Peyer's patch (tissue), 4 donors: ENCODE results near the gene CDON. TPM values are rescaled to one million over a fixed set of nuclear protein-coding genes. Genes with fewer than 3 reads are reported as not detected.
A peak's percentile ranks its signal among the peaks of the same experiment; 100 is the strongest.

Experiments
- DNase-seq, 3 donors: peaks; one replicate each; pipeline ENCODE4 v3.0.0-alpha.2; 2017 to 2019
- H3K27ac ChIP-seq, 4 donors: fragments of 200-600 bp; sonication (generic); one replicate each; pipeline ENCODE4 v1.5.1; 2016 to 2019
- H3K27me3 ChIP-seq, 2 donors: fragments of 200-600 bp; sonication (generic); one replicate each; pipeline ENCODE4 v1.5.1; 2019
- H3K36me3 ChIP-seq, 3 donors: fragments of 200-600 bp; sonication (generic); one replicate each; pipeline ENCODE4 v1.5.1; 2016 to 2019
- H3K4me1 ChIP-seq, 4 donors: fragments of 200-600 bp; sonication (generic); one replicate each; pipeline ENCODE4 v1.5.1; 2016 to 2019
- H3K4me3 ChIP-seq, 4 donors: fragments of 200-600 bp; sonication (generic); 1 replicate in 3 of 4; 2 replicates in 1 of 4; pipeline ENCODE4 v1.5.1; 2016 to 2019; ENCODE audit warnings: mild to moderate bottlenecking in 1 of 4
- H3K9me3 ChIP-seq, 4 donors: fragments of 200-600 bp; sonication (generic); one replicate each; pipeline ENCODE4 v1.5.1; 2016 to 2019; ENCODE audit warnings: mild to moderate bottlenecking in 1 of 4
- CTCF ChIP-seq, 6 experiments: fragments of 450-650 bp in 4 of 6; fragments of 200-600 bp in 2 of 6; sonication (generic) in 1 of 6; IDR thresholded peaks; one replicate each; pipeline ENCODE4 v1.5.1; 2017 to 2019; ENCODE audit warnings: antibody characterized with exemption in 6 of 6, mild to moderate bottlenecking in 3 of 6, moderate library complexity in 1 of 6
- POLR2A ChIP-seq, 2 donors: fragments of 450-650 bp; IDR thresholded peaks; one replicate each; pipeline ENCODE4 v1.5.1; 2017; ENCODE audit warnings: antibody characterized with exemption in 2 of 2, mild to moderate bottlenecking in 2 of 2, moderate library complexity in 2 of 2
- total RNA-seq, 4 donors: library from RNA; depleted of rRNA; stranded (reverse); fragments of >200 nt; gene quantifications; one replicate each; pipeline ENCODE4 v1.1.0, GENCODE V29; 2016

Gene CDON
- total RNA-seq, 4 donors from 2014 or later: 1.9 to 8.0 (median 3.8) TPM

- H3K27me3 ChIP-seq: no peaks in the 10 kb centered on the region
- H3K27ac ChIP-seq: no peak overlapping the region
- H3K36me3 ChIP-seq: no peaks in the 10 kb centered on the region
- H3K4me3 ChIP-seq: no peak overlapping the region
- DNase-seq: no peak
- no peaks in the 10 kb centered on the region for H3K9me3 ChIP-seq
- H3K4me1 ChIP-seq: peaks cover 0 to under 1% (median 0%) of the 10 kb centered on the region in 4 donors
- TF ChIP-seq POLR2A (IDR thresholded peaks at IDR 0.05) (no peak), CTCF (IDR thresholded peaks at IDR 0.05) (no peak)
These were observed 131.6 kb downstream of the CDON start for GRCh38 chr11:125931116-125931515.

- no peak overlapping the region for H3K4me3 ChIP-seq
- no peak overlapping the region for H3K27ac ChIP-seq
- TF ChIP-seq POLR2A (IDR thresholded peaks at IDR 0.05) (no peak), CTCF (IDR thresholded peaks at IDR 0.05) (no peak)
- no peaks in the 10 kb centered on the region for H3K27me3 ChIP-seq
- no peak for DNase-seq
- H3K9me3 ChIP-seq: no peaks in the 10 kb centered on the region
- peaks cover 0 to 10% (median 0%) of the 10 kb centered on the region in 4 donors for H3K4me1 ChIP-seq
- H3K36me3 ChIP-seq: no peaks in the 10 kb centered on the region
These were observed 132.6 kb downstream of the CDON start for GRCh38 chr11:125930076-125930450.

DNA sequence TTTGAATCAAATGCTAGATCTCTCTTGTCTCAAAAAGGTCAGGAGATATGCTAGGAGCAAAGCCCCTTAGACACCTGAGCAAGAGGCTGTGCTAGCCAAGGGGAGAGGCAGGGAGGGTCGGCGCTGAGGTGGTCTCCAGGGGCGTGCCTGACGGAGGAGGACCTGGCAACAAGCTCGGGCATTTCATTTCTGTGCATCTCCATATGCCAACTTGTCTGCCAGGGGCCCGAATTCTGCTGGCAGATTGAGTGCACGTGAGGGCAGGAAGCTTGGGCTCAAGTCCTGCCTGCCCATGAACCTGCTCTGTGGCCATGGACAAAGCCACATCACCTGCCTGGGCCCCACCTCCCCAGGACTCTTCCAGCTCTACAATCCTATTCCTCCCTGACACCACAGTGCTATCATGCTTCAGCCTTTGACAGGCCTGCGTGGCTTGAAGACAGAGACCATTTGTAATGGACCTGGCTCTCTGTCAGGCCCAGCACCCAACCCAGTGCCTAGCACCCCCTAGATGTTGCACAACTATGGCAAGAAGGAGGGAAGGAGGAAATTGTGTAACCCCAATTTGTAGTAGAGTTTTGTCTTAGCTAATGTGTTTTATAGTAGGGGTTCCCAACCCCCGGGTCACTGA lies 133.1 kb downstream of the CDON start:
- H3K27me3 ChIP-seq: no peaks in the 10 kb centered on the region
- H3K9me3 ChIP-seq: no peaks in the 10 kb centered on the region
- peaks cover 0 to 15% (median 0%) of the 10 kb centered on the region in 4 donors for H3K4me1 ChIP-seq
- no peak overlapping the region for H3K4me3 ChIP-seq
- TF ChIP-seq CTCF (IDR thresholded peaks at IDR 0.05) (no peak), POLR2A (IDR thresholded peaks at IDR 0.05) (no peak)
- no peak for DNase-seq
- no peak overlapping the region for H3K27ac ChIP-seq
- no peaks in the 10 kb centered on the region for H3K36me3 ChIP-seq

DNA sequence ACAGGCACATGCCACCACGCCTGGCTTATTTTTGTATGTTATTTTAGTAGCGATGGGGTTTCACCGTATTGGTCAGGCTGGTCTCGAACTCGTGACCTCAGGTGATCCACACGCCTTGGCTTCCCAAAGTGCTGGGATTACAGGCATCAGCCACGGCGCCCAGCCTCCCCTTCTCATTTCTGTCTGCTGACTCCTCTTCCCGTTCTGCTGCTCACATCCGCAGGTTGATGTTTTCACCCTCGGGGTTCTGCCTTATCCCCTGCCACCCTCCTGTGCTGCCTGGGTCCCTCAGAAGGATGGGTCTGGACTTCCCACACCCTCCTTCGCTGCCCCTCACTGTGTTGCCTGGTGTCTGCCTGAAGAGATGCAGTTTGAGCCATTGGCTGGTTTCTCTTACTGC lies 136.0 kb downstream of the CDON start:
- H3K36me3 ChIP-seq: no peaks in the 10 kb centered on the region
- no peak overlapping the region for H3K27ac ChIP-seq
- H3K4me3 ChIP-seq: no peak overlapping the region
- DNase-seq: no peak
- H3K9me3 ChIP-seq: no peaks in the 10 kb centered on the region
- H3K27me3 ChIP-seq: no peaks in the 10 kb centered on the region
- no peak for TF ChIP-seq CTCF (IDR thresholded peaks at IDR 0.05)
- no peak for TF ChIP-seq POLR2A (IDR thresholded peaks at IDR 0.05)
- H3K4me1 ChIP-seq: peaks cover 0 to 18% (median 0%) of the 10 kb centered on the region in 4 donors

DNA sequence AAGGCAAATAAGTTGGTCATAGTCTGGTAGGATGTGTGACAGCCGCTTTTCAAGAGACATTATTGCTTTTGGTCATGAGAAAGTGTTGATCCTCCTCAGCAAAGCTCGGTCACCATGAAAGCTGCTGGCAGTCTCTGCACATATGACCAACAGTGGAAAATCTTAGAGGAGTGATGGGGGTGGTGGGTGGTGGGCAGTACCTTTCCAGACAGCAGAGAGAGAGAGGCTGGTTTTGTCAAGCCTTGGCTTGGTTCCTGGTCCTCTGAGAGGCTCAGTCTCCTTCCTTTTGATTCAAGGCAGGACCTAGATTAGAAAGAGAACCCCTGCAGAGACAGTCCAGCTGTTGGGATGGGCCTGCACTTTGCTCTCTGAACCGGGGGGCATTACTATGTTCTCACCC lies 136.9 kb downstream of the CDON start:
- Histone ChIP-seq H3K36me3 (no peaks in the 10 kb centered on the region), H3K4me3 (no peak overlapping the region), H3K9me3 (no peaks in the 10 kb centered on the region), H3K4me1 (peaks cover 0 to 18% (median 0%) of the 10 kb centered on the region in 4 donors), H3K27me3 (no peaks in the 10 kb centered on the region), H3K27ac (peak overlapping the region in 1 of 4 donors; percentile 66)
- DNase-seq: no peak
- TF ChIP-seq POLR2A (IDR thresholded peaks at IDR 0.05) (no peak), CTCF (IDR thresholded peaks at IDR 0.05) (no peak)
